Fibroblast of skin of back (primary cell): ENCODE measurements around the gene CRP. TPM values are rescaled to one million over a fixed set of nuclear protein-coding genes. Genes with fewer than 3 reads are reported as not detected.
"Not testable (repeated sequence)": the region's sequence is repeated elsewhere in the genome, so short reads cannot be mapped to it uniquely, and the experiment has no call there.

Experiments
- DNase-seq: peaks from one replicate; pipeline ENCODE4 v3.0.0-alpha.2; 2013
- polyA plus RNA-seq, 2 experiments: library from polyadenylated mRNA; unstranded; fragments of 120-200 nt; gene quantifications; one replicate each; pipeline ENCODE4 v1.2.1, GENCODE V29; 2013; ENCODE audit not compliant: insufficient read length in 2 of 2

The CRP gene
- not detected for polyA plus RNA-seq (2013, experiment 1 of 2; ENCODE audit: insufficient read length)
- polyA plus RNA-seq (2013, experiment 2 of 2; ENCODE audit: insufficient read length) = not detected

- no peak for DNase-seq
Measured at GRCh38 chr1:159714529-159714928, at the start of gene CRP. Gene CRP (minus strand): TSS chr1:159714589. CDS start chr1:159714485, 104 bp downstream.

- no peak for DNase-seq
Measured at GRCh38 chr1:159763686-159764085, 49.3 kb upstream of the CRP start.

- DNase-seq = no peak
Measured at GRCh38 chr1:159756397-159756796, 42.0 kb upstream of the CRP start.

GRCh38 chr1:159755451-159756007 lies 41.1 kb upstream of the CRP start:
- no peak for DNase-seq

GRCh38 chr1:159753386-159753785 lies 39.0 kb upstream of the CRP start:
- no peak for DNase-seq

- no peak for DNase-seq
Measured at GRCh38 chr1:159752135-159752580, 37.8 kb upstream of the CRP start.

GRCh38 chr1:159751031-159751430 lies 36.6 kb upstream of the CRP start:
- no peak for DNase-seq

- DNase-seq = no peak
Measured at GRCh38 chr1:159750621-159751020, 36.2 kb upstream of the CRP start.

GRCh38 chr1:159749630-159750029 lies 35.2 kb upstream of the CRP start:
- DNase-seq = no peak

GRCh38 chr1:159748370-159748769 lies 34.0 kb upstream of the CRP start:
- no peak for DNase-seq

- DNase-seq = no peak
Measured at GRCh38 chr1:159746666-159747065, 32.3 kb upstream of the CRP start.

GRCh38 chr1:159743651-159744410 lies 29.4 kb upstream of the CRP start:
- DNase-seq = no peak

- no peak for DNase-seq
Measured at GRCh38 chr1:159737238-159737916, 23.0 kb upstream of the CRP start.

- DNase-seq = not testable (repeated sequence)
Measured at GRCh38 chr1:159723188-159723587, 8.8 kb upstream of the CRP start.

GRCh38 chr1:159719990-159720389 lies 5.6 kb upstream of the CRP start:
- DNase-seq = no peak

- DNase-seq = no peak
Measured at GRCh38 chr1:159715855-159716254, 1.5 kb upstream of the CRP start.

GRCh38 chr1:159712080-159712479 lies 2.3 kb downstream of the CRP start:
- DNase-seq = no peak

- no peak for DNase-seq
Measured at GRCh38 chr1:159707472-159708260, 6.7 kb downstream of the CRP start.

- no peak for DNase-seq
Measured at GRCh38 chr1:159705904-159706256, 8.5 kb downstream of the CRP start.

- no peak for DNase-seq
Measured at GRCh38 chr1:159705251-159705903, 9.0 kb downstream of the CRP start.

GRCh38 chr1:159704481-159704880 lies 9.9 kb downstream of the CRP start:
- DNase-seq = no peak

GRCh38 chr1:159700312-159700711 lies 14.1 kb downstream of the CRP start:
- no peak for DNase-seq
